Progenitor cell of endocrine pancreas (in vitro differentiated cells): Measurements from ENCODE around the gene CAP1. TPM values are rescaled to one million over a fixed set of nuclear protein-coding genes. Genes with fewer than 3 reads are reported as not detected.
"Not testable (repeated sequence)": the region's sequence is repeated elsewhere in the genome, so short reads cannot be mapped to it uniquely, and the experiment has no call there.

Experiments used
- DNase-seq: peaks from one replicate; pipeline ENCODE4 v3.0.0; 2021; ENCODE audit warnings: low spot score; ENCODE audit not compliant: unreplicated experiment
- H3K27ac Mint-ChIP-seq: 2 replicates; pipeline ENCODE4 v1.8.0; 2021; ENCODE audit warnings: mild to moderate bottlenecking, moderate library complexity, mixed read lengths
- H3K27me3 Mint-ChIP-seq: 2 replicates; pipeline ENCODE4 v1.8.0; 2021; ENCODE audit warnings: mixed read lengths
- H3K36me3 Mint-ChIP-seq: 2 replicates; pipeline ENCODE4 v1.8.0; 2022; ENCODE audit warnings: mixed read lengths; ENCODE audit not compliant: insufficient read depth
- H3K4me1 Mint-ChIP-seq: 2 replicates; pipeline ENCODE4 v1.8.0; 2021; ENCODE audit warnings: low read depth, mixed read lengths
- H3K4me3 Mint-ChIP-seq: 2 replicates; pipeline ENCODE4 v1.8.0; 2021; ENCODE audit warnings: low read depth, mild to moderate bottlenecking, moderate library complexity, mixed read lengths
- H3K9me3 Mint-ChIP-seq: 2 replicates; pipeline ENCODE4 v1.8.0; 2021; ENCODE audit warnings: low read depth, mixed read lengths
- CTCF ChIP-seq: fragments of 200-600 bp; sonication (generic); IDR thresholded peaks from one replicate; pipeline ENCODE4 v1.5.0; 2021; ENCODE audit warnings: antibody characterized with exemption, mild to moderate bottlenecking; ENCODE audit not compliant: unreplicated experiment
- total RNA-seq: library from RNA; stranded (reverse); gene quantifications from 2 replicates; pipeline ENCODE4 v1.2.1, GENCODE V29; 2021

CAP1 gene
- total RNA-seq, 1 donor from 2014 or later, result 154 TPM

DNA sequence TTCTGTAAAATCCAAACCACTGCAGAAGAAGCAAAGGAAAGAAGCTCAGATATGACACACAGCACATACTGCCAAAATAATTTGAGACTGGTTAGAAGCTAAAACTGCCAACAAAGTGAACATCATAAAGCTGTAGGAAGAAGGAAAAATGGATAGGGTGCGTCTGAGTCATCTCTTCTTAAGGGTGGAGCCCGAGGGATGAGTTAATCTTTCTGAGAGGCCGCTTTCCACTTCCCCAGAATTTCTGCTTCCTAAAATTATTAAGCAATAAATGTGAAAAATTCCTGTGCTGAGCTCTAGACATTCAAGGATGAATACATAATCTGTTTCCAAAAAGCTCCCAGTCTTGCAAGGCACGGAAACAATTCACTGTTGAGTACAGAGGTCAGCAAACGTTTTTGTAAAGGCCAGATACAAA lies 36.4 kb downstream of the CAP1 start:
- no peak overlapping the region for H3K4me3 Mint-ChIP-seq
- no peaks in the 10 kb centered on the region for H3K9me3 Mint-ChIP-seq
- no peak overlapping the region for H3K27ac Mint-ChIP-seq
- peaks cover 15% of the 10 kb centered on the region for H3K36me3 Mint-ChIP-seq
- TF ChIP-seq CTCF, result no peak
- no peaks in the 10 kb centered on the region for H3K4me1 Mint-ChIP-seq
- no peaks in the 10 kb centered on the region for H3K27me3 Mint-ChIP-seq
- no peak for DNase-seq

DNA sequence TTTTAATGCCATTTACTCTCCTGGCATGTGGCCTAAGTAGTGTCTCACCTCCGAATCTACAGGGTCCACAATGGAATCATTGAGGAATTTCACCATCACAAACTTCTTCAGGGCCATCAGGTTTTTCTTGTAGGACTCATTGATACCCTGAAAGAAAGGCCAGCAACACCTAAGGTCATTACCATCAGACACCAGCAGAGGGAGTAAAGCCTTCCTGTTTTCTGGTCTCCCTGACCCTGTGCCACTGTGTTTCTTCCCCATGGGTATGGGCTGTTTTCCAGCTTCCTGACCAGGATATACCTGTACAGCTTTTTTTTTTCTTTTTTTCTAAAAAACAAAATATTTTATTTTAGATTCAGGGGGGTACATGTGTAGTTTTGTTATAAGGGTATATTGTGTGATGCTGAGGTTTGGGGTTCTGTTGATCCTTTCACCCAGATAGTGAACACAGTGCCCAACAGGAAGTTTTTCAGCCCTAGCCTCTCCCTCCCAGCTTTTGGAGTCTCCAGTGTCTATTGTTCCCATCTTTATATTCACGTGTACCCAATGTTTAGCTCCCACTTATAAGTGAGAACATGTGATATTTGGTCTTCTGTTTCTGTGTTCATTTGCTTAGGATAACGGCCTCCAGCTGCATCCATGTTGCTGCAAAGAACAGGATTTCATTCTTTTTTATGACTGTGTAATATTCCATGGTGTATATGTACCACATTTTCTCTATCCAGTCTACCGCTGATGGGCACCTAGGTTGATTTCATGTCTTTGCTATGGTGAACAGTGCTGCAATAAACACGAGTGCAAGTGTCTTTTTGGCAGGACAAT lies 38.2 kb downstream of the CAP1 start:
- H3K36me3 Mint-ChIP-seq, result peaks cover 14% of the 10 kb centered on the region
- no peaks in the 10 kb centered on the region for H3K27me3 Mint-ChIP-seq
- no peaks in the 10 kb centered on the region for H3K4me1 Mint-ChIP-seq
- TF ChIP-seq CTCF, result peak; percentile 73
- peak; percentile 48 for DNase-seq
- no peak overlapping the region for H3K27ac Mint-ChIP-seq
- no peaks in the 10 kb centered on the region for H3K9me3 Mint-ChIP-seq
- no peak overlapping the region for H3K4me3 Mint-ChIP-seq

GRCh38 chr1:40079774-40080400 lies 39.4 kb downstream of the CAP1 start:
- Mint-ChIP-seq H3K4me1 (no peaks in the 10 kb centered on the region), H3K9me3 (no peaks in the 10 kb centered on the region), H3K27ac (peak overlapping the region; percentile 64), H3K27me3 (no peaks in the 10 kb centered on the region), H3K4me3 (no peak overlapping the region), H3K36me3 (peaks cover 12% of the 10 kb centered on the region)
- TF ChIP-seq CTCF, result no peak
- DNase-seq, result no peak

DNA sequence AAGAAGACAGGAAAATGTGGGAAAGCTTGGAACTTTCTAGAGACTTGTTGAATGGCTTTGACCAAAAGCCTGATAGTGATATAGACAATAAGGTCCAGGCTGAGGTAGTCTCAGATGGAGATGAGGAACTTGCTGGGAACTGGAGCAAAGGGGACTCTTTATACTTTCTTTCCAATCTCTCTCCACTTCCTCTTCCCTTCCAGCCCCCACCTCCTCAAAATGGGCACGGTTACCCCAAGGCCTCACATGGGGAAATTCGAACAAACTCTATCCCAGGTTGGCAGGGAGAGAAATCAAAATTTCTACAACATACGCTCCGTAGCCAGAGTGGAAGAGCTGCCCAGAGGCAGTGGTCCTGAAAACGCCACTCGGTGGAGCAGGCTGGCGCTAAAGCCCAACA lies 41.3 kb downstream of the CAP1 start:
- Mint-ChIP-seq H3K4me3 (no peak overlapping the region), H3K27ac (no peak overlapping the region), H3K36me3 (peaks cover 14% of the 10 kb centered on the region), H3K27me3 (no peaks in the 10 kb centered on the region), H3K4me1 (no peaks in the 10 kb centered on the region), H3K9me3 (no peaks in the 10 kb centered on the region)
- no peak for TF ChIP-seq CTCF
- no peak for DNase-seq

DNA sequence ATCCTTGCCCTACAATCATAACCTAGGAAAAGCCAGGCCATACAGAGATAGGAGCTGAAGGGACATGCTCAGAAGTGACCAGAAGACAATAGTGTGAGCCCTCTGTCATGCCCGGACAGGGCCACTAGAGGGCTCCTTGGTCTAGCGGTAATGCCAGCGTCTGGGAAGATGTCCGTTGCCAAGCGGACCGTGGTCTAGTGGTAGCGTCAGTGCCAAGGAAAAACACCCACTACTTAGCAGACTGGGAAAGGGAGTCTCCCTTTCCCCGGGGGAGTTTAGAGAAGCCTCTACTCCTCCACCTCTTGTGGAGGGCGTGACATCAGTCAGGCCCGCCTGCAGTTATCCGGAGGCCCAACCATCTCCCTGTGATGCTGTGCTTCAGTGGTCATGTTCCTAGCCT lies 44.2 kb downstream of the CAP1 start:
- TF ChIP-seq CTCF, result peak; percentile 72
- not testable (repeated sequence) for H3K4me3 Mint-ChIP-seq, H3K4me1 Mint-ChIP-seq, H3K27ac Mint-ChIP-seq, H3K9me3 Mint-ChIP-seq, H3K27me3 Mint-ChIP-seq
- peaks cover 15% of the 10 kb centered on the region for H3K36me3 Mint-ChIP-seq
- DNase-seq, result peak; percentile 60
